HG03064 (cell line): ENCODE results near the gene ATF7.
"Not testable (repeated sequence)": the region's sequence is repeated elsewhere in the genome, so short reads cannot be mapped to it uniquely, and the experiment has no call there.

Experiments used
- ATAC-seq: cut with Tn5 transposase; IDR thresholded peaks from one replicate; pipeline ENCODE4 v1.9.1; 2021; ENCODE audit warnings: low read depth; ENCODE audit not compliant: unreplicated experiment

The ATF7 gene

GRCh38 chr12:53625946-53626701 is at the start of gene ATF7:
Gene ATF7, minus strand, starts transcription at chr12:53626382. Its CDS starts 25,382 bp downstream, at chr12:53601000.
- peak; percentile 91 for ATAC-seq

GRCh38 chr12:53674977-53675700 is 49.0 kb upstream of the ATF7 start:
- no peak for ATAC-seq

DNA sequence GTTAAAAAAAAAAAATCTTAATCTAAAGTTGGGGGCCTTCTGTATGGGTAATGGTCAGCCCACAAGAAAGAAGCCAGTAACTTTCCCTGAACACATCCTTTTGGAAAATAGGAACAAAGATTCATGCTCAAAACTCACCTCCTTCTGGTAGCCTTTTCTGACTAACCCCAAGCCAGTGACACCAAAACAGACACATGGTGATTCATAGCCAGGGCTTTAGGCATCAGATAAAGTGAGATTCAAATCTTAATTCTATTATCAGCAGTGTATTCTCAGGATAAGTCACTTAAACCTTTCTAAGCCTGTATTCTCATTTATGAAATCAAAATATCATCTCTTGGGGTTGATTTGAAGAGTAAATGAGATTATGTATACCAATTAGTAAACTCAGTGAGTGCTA is 44.8 kb upstream of the ATF7 start:
- ATAC-seq, result no peak

- ATAC-seq, result no peak
Measured at GRCh38 chr12:53670308-53670707, 44.1 kb upstream of the ATF7 start.

- no peak for ATAC-seq
Measured at GRCh38 chr12:53667080-53667479, 40.9 kb upstream of the ATF7 start.

- ATAC-seq, result no peak
Measured at GRCh38 chr12:53664936-53665335, 38.8 kb upstream of the ATF7 start.

DNA sequence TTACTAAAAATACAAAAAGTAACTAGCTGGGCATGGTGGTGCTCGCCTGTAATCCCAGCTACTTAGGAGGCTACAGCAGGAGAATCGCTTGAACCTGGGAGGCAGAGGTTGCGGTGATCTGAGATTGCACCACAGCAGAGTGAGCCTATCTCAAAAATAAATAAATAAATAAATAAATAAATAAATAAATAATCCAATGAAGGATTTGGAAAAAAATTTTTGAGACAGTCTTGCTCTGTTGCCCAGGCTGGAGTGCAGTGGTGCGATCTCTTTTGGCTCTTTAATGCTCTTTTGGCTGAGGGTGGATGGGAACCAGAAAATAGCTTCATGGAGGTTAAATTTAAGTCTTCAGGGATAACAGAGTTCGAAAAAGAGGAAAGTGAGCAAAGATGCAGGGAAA is 38.0 kb upstream of the ATF7 start:
- no peak for ATAC-seq

GRCh38 chr12:53660041-53660440 is 33.9 kb upstream of the ATF7 start:
- ATAC-seq, result no peak

DNA sequence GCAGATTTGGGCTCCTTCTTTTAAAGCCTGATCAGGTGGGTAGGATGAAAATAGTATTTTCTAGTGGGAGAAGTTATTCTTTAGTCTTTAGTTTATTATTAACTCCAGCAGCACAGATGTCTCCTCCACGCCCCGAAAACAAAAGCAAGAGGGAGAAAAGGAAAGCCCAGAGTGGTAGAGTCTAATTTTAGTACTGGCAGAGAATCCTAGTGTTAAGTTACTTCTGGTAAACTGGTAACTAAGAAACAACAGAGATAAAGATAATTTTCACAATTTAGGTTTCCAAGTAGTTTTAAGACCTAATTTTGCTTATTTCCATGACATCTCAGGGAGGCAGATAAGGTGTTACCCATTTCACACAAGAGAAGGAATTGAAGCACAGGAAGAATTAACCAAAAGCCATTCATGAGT is 33.4 kb upstream of the ATF7 start:
- ATAC-seq, result no peak

- no peak for ATAC-seq
Measured at GRCh38 chr12:53659011-53659551, 32.9 kb upstream of the ATF7 start.

GRCh38 chr12:53657041-53657440 is 30.9 kb upstream of the ATF7 start:
- no peak for ATAC-seq

DNA sequence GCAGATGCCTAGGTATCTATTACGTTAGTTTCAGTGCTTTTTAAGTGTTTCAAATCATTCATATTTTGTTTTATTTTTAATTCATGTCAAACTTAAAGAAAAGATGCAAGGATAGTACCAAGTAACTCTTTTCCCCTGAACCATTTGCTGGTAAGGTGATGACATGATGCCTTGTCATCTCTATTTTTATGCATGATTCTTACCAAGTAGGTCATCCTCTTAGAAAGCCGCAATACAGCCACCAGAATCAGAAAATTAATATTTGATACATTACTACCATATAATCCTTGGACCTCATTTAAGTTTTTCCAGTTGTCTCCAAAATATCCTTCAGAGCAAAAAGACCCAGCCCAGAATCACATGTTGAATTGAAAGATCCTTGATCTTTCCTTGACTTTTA is 27.4 kb upstream of the ATF7 start:
- no peak for ATAC-seq

- no peak for ATAC-seq
Measured at GRCh38 chr12:53652366-53652765, 26.2 kb upstream of the ATF7 start.

GRCh38 chr12:53651737-53652136 is 25.6 kb upstream of the ATF7 start:
- ATAC-seq, result no peak

DNA sequence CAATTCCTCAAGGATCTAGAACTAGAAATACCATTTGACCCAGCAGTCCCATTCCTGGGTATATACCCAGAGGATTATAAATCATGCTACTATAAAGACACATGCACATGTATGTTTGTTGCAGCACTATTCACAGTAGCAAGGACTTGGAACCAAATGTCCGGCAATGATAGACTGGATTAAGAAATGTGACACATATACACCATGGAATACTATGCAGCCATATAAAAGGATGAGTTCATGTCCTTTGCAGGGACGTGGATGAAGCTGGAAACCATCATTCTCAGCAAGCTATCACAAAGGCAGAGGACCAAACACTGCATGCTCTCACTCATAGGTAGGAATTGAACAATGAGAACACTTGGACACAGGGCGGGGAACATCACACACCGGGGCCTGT is 20.1 kb upstream of the ATF7 start:
- ATAC-seq, result not testable (repeated sequence)

DNA sequence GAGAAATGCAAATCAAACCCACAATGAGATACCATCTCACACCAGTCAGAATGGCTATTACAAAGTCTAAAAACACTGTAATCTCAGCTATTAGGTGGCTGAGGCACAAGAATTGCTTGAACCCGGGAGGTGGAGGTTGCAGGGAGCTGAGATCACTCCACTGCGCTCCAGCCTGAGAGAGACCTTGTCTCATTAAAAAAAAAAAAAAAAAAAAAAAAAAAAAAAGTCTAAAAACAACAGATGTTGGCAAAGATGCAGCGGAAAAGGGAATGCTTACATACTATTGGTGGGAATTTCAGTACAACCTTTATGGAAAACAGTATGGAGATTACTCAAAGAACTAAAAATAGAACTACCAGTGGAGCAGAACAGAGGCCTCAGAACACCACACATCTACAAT is 19.0 kb upstream of the ATF7 start:
- no peak for ATAC-seq

DNA sequence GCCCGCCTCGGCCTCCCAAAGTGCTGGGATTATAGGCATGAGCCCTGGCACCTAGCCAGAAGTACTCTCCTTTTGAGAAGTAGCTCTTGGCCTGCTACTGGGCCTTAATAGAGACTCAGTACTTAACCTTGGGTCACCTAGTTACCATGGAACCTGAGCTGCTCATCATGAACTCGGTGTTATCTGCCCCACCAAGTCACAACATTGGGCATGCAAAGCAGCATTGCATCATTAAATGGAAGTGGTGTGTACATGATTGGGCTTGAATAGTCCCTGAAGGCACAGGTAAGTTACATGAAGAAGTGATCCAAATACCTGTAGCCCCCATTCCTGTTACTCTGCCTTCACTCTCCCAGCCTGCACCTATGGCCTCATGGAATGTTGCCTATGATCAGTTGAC is 18.0 kb upstream of the ATF7 start:
- no peak for ATAC-seq

GRCh38 chr12:53643232-53643979 is 17.2 kb upstream of the ATF7 start:
- no peak for ATAC-seq

- ATAC-seq, result no peak
Measured at GRCh38 chr12:53638057-53638456, 11.9 kb upstream of the ATF7 start.

GRCh38 chr12:53636641-53637040 is 10.5 kb upstream of the ATF7 start:
- no peak for ATAC-seq

DNA sequence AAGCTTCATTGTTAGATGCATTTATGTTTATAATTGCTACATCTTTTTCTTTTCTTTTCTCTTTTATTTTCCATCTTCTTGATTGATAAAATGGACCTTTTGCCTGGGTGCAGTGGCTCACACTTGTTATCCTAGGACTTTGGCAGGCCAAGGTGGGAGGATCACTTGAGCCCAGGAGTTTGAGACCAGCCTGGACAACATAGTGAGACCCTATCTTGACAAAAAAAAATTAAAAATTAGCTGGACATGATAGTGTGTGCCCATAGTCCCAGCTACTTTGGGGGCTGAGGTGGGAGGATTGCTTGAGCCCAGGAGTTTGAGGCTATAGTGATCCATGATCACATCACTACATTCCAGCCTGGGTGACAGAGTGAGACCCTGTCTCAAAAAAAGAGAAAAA is 9.5 kb upstream of the ATF7 start:
- ATAC-seq, result not testable (repeated sequence)
